PC-9 (cell line): ENCODE measurements around the gene WASL.

Source experiments
- CTCF ChIP-seq: fragments of 200-600 bp; sonication (generic); conservative IDR thresholded peaks from 2 replicates; pipeline ENCODE4 v1.6.1; 2017; ENCODE audit warnings: mixed run types, antibody characterized with exemption, mild to moderate bottlenecking, moderate library complexity
- EZH2 ChIP-seq: fragments of 200-600 bp; sonication (generic); IDR thresholded peaks from 2 replicates; pipeline ENCODE4 v1.8.0; 2017; ENCODE audit warnings: antibody characterized with exemption, low read depth

GRCh38 chr7:123734498-123734897 lies 14.3 kb downstream of the WASL start:
- TF ChIP-seq CTCF (no peak), EZH2 (no peak)
